ENCODE measurements around the gene AGBL4.

AGBL4 gene

DNA sequence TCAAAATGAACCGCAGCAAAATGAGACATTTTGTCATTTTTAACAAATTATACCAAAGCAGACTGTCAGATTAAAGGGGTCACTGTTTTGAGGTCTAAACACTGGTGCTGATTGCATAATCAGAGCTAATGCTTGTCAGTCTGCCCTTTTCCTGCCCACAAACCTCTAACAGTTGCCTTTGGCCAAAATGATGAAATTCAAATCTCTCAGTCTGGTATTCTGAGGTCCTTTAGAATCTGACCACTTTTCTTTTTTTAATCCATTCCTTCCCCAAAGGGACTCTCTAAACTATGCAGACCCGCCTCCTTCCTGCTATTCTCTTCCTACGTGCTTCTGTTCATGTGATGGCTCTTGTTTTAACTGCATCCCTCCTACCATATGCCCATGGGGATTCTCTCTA, 1406.5 kb downstream of the AGBL4 start:
- H3K27ac ChIP-seq: no peak overlapping the region
- TF ChIP-seq, protein P1, sequence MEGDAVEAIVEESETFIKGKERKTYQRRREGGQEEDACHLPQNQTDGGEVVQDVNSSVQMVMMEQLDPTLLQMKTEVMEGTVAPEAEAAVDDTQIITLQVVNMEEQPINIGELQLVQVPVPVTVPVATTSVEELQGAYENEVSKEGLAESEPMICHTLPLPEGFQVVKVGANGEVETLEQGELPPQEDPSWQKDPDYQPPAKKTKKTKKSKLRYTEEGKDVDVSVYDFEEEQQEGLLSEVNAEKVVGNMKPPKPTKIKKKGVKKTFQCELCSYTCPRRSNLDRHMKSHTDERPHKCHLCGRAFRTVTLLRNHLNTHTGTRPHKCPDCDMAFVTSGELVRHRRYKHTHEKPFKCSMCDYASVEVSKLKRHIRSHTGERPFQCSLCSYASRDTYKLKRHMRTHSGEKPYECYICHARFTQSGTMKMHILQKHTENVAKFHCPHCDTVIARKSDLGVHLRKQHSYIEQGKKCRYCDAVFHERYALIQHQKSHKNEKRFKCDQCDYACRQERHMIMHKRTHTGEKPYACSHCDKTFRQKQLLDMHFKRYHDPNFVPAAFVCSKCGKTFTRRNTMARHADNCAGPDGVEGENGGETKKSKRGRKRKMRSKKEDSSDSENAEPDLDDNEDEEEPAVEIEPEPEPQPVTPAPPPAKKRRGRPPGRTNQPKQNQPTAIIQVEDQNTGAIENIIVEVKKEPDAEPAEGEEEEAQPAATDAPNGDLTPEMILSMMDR (IDR thresholded peaks at IDR 0.05): no peak
- TF ChIP-seq ZFX (IDR thresholded peaks at IDR 0.05; ENCODE audit: borderline replicate concordance): no peak

DNA sequence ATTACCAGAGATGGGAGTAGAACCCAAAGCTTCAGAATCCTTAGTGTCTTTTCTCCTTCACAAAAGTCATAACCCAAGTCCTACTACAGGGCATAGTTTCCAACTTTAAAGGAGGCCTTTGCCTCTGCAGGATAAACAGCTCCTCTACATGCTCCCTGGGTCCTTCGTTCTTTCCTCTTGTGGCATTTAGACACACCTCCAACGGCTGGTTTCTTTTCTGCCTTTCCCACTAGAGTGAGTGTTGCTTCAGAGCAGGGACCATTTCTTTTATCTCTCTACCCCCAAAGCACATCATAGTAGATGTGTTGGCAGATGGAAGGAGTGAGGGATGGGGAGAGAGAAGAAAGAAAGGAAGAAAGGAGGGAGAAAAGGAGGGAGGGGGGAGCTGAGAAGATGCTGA, 1407.0 kb downstream of the AGBL4 start:
- H3K27ac ChIP-seq: no peak overlapping the region
- TF ChIP-seq, protein P1 (IDR thresholded peaks at IDR 0.05): no peak
- no peak for TF ChIP-seq ZFX (IDR thresholded peaks at IDR 0.05; ENCODE audit: borderline replicate concordance)

DNA sequence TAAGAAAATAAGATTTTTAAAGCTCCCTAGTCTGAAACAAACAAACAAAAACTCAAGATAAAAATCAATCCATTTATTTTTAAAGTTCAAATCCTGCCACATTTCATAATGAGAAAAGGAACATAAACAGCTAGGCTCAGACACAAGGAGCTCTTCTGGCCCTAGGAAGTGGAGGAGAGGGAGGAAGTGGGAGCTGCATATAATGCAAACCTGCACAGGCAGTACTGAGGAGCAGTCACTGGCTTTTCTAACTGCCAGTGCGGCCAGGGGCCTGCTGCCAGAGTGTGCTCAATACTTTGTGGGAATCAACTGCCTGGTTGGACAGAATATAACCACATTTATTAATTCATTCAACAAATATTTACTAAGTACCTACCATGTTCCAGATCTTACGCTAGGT, 1411.9 kb downstream of the AGBL4 start:
- TF ChIP-seq ZFX (IDR thresholded peaks at IDR 0.05; ENCODE audit: borderline replicate concordance): no peak
- TF ChIP-seq, protein P1 (IDR thresholded peaks at IDR 0.05): no peak
- no peak overlapping the region for H3K27ac ChIP-seq

DNA sequence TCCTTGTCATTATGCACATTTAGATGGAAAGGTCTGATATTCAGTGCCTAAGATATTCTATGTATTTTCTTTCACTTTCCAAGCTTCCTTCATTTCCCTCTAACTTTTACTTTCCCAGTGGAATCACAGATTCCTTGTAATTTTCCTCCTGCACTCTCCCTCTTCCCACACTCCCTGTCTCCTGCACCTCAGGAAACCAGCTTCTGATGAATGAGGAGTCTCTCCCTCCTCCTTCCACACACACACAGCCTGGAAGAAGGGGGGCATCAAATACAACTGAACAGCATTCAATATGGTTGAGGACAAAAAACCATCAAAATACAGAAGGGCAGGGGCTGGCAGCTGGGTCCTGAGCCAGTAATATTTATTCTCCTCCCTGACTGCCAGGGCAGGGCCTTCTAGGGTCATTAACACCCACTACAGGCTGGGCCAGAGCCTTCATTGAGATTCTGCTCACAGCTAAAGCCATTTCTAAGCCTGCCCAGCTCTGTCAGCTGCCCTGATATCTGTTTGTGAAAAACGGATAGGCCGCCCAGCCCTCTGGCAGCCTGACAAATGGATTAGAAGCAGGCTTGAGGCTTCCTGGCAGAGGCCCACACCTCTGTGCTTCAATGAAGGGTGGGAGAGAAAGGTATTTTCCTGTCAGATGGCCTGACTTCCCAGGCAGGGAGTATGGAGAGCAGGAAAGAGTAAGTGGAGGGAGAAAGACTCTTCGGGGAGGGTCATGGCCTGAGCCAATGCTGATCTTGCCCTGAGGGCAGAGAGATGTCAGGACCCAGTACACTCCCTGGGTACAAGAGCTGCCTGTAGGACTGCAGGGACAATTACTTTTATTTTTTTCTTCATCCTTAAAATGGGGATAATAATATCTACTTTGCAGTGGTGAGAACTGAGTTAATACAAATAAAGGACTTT, 1412.9 kb downstream of the AGBL4 start:
- TF ChIP-seq, protein P1 (IDR thresholded peaks at IDR 0.05): no peak
- TF ChIP-seq ZFX (IDR thresholded peaks at IDR 0.05; ENCODE audit: borderline replicate concordance): no peak

DNA sequence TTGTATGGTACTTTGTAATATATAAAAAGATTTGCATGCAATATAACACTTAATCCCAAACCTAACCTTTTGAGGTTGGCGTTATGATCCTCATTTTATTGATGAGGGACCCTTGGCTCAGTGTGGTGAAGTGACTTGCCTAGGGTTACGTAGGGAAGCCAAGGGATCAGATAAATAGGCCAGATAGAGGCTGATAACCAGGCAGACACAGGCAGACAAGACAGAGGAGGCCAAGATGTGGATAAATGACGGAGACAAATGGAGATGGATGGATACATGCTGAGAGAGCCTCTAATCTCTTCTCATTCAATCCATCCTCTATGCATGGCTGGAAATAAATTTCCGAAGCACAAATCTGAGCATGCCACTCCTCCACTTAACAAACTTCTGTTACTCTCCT, 1414.9 kb downstream of the AGBL4 start:
- TF ChIP-seq, protein P1 (IDR thresholded peaks at IDR 0.05): no peak
- TF ChIP-seq ZFX (IDR thresholded peaks at IDR 0.05; ENCODE audit: borderline replicate concordance): no peak
- H3K27ac ChIP-seq: no peak overlapping the region

More for the DNA sequence above, 1412.9 kb downstream of the AGBL4 start:
- no peak overlapping the region for H3K27ac ChIP-seq

DNA sequence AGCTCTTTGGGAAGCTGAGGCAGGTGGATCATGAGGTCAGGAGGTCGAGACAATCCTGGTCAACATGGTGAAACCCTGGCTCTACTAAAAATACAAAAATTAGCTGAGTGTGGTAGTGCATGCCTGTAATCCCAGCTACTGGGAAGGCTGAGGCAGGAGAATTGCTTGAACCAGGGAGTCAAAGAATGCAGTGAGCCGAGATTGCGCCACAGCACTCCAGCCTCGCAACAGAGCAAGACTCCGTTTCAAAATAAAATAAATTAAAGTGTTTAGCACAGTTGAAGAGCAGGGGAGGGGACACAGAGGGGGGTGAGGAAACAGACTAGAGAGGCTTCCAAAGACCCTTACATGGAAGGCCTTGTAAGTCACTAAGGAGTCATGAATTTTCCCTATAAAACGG, 1420.5 kb downstream of the AGBL4 start:
- TF ChIP-seq, protein P1 (IDR thresholded peaks at IDR 0.05): no peak
- TF ChIP-seq ZFX (IDR thresholded peaks at IDR 0.05; ENCODE audit: borderline replicate concordance): no peak
- H3K27ac ChIP-seq: no peak overlapping the region

DNA sequence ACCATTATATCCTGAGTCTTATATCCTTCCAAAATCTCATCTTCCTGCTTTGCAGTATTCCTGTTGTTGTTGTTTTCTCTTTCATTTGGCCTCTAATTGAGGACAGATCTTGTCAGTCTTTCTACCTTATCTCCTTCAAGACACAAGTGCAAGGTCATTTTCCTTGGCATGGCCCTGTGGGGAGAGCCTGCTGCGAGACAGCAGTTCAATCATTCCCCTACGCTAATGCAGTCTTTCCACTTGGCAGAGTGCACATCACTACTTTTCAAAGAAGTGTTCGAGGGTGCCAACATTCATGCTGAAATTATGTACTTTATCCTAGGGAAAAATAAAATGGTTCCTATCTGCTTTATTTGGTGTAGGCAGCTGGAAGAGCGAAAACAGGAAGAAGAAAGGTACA, 1421.4 kb downstream of the AGBL4 start:
- TF ChIP-seq, protein P1 (IDR thresholded peaks at IDR 0.05): no peak
- no peak for TF ChIP-seq ZFX (IDR thresholded peaks at IDR 0.05; ENCODE audit: borderline replicate concordance)
- no peak overlapping the region for H3K27ac ChIP-seq

Measured in 22Rv1 (cell line).